ENCODE measurements around the gene TNIK.

Gene TNIK

DNA sequence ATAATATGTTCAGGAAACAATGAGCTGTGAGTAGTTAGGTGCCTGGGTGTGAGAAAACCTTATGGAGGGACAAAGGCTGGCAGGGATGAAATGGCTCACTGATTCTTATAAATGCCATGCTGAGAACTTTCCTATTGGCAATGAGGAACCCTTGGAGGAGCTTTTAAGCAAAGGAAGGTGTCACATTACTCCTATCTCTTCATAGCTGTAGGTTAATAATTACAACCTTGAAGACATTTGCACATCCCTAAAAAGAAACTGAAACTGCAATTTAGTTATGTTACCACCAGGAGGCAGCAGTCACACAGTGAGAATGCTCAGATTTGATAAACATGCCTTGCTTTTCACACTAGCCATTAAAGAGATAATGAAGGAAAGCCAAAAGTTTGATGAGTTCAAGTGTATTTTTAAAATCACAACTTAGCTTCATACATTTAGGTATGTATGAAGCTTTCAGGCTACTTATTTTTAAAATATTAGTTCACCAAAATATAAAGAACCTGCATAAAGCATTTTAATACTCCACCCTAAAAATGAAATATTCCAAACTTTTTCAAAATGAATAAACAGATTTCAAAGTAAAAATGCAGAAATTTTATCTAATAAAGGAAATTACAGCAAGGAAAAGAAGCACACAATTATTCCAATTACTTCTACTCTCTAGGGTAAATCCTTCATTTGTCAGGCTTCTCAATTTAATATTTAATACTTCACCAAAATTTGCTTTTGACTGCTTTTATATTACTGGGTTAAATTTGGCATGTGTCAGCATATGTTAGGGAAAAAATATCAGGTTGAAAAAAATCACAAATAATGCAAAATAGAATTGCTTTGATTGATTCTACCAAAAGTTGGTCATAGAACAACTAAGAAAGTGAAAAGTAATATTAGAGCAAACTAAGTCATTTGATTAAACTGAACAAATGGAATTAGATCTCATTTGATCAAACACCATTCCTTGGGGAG, 296.8 kb downstream of the TNIK start:
- DNase-seq (ENCODE audit: low read depth), result no peak

DNA sequence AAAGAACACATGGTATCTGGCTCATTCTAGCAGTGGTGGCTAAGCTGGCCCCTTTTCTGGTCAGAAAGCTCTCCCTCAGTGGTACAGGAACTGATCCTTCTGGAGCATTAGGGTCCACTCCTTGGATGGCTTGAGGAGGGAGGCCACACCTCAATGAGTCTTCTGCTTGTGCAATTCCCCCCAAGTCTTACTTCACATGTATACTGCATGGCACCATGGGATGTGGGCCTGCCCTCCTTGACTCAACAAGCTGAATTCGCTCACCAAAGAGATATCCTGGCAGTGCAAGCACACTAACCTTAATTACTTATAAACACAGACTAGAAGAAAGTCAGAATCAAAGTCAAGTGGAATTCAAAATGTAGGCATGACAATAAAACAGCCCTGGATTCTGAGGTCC, 299.9 kb downstream of the TNIK start:
- no peak for DNase-seq (ENCODE audit: low read depth)

DNA sequence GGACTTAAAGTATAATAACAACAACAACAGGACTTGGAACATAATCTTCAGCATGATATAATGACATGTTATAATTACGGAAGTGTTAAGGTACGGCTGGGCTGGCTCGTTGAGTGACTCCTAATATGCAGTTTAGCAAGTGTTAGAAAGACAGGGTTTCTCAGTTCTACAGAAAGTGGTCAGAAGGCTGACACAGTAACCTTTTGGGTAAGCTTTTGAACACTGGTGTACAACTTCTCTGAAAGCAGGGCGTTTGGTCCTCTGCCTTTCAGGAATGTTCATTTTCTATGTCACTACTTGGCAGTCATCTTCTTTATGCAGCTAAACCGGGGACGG, 300.4 kb downstream of the TNIK start:
- DNase-seq (ENCODE audit: low read depth), result no peak

DNA sequence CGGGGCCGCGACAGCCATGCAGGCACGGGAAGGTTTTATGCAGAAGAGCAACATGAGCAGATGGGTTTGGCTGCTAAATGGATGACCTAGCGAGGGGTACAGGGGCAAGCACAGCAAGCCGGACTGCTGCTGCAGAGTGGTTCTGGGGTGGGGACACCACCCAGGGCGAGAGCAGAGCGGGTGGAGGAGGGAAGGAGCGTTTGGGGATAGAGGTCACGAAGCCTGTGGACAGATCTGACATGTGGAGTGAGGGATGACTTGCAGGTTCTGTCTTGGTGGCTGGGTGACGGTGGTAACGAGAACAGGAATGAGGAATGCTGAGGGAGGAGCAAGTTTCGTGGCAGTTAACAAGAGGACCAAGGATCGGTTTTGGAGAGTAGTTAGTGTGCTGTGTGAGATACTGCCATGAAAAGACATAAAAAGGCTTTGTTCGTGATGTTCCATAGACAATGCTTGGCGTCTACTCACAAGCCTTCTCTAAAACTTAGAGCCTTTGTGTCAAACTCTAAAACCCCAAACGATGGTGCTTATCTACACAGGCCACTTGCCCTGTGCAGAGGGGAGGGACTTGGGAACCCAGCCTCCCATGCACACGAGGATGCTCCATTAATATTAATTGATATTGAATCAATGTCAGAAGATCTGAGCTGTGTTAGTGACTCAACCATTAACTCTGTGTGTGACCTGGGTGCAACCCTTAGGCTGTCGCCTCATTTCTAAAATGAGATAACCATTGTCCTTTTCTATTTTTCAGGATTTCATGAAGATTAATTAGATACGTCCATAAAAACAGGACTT, 301.0 kb downstream of the TNIK start:
- DNase-seq (ENCODE audit: low read depth), result no peak

DNA sequence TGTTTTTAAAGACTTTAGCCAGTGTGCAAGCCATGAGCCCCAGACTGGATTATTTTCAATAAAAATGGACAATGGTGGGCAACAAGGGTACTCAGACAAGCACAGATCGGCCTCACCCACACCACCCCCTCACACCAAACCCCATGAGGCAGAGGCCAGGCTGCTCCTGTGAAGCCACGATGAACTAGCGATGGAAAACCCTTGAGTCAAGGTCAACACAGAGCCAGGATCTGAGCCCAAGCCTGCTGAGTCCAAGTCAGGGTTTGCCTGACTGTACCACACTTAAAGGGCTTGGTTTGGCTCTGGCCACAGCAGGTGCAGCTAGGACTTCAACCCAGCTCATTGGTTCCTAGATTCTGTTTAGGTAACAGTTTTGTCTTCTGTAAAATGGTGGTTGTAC, 302.2 kb downstream of the TNIK start:
- DNase-seq (ENCODE audit: low read depth), result no peak

DNA sequence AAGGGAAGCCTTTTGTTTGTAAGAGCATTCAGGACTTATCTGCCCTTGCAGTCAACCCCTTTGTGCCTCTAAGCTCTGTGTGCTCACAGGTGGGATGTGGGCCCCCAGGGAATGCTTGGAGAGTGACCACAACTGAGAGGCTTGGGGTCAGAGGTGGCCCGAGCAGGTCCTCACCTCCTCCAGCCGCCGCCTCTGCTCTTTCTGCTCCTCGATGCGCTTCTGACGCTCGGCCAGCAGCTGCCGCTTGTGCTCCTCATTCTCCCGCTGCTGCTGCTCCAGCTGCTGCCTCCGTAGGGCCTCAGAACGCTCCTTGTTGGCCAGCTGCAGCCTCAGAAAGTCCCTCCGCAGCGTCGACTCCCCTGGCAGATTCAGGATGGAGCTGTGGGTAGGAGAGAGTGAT, 302.9 kb downstream of the TNIK start:
- no peak for DNase-seq (ENCODE audit: low read depth)

DNA sequence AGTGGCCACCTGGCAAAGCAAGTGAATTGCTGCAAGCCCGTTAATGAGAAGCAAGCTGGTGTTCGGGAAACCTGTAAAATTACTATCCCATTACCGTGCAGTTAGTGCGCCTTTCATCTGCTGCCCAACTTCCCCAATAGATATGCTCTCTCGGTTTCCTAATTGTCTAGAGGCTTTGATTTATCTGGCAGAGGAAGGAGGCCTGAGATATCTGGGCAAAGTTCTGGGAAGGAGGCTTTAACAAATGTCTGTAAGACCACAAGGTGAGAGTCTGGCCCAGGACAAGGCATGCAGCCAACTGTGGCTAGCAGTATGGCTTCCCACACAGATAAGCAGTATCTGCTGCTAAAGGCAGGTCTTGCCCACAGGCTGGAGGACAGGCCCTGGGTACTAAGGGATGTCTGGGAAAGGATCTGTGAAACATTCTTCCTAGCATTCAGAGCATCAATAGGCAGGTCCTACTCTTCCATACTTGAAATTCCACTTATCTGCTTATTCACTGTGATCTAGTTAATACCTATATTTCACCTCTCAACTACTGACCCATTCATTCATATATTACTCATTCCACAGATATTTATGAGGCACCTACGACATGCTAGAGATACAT, 303.7 kb downstream of the TNIK start:
- DNase-seq (ENCODE audit: low read depth), result no peak

DNA sequence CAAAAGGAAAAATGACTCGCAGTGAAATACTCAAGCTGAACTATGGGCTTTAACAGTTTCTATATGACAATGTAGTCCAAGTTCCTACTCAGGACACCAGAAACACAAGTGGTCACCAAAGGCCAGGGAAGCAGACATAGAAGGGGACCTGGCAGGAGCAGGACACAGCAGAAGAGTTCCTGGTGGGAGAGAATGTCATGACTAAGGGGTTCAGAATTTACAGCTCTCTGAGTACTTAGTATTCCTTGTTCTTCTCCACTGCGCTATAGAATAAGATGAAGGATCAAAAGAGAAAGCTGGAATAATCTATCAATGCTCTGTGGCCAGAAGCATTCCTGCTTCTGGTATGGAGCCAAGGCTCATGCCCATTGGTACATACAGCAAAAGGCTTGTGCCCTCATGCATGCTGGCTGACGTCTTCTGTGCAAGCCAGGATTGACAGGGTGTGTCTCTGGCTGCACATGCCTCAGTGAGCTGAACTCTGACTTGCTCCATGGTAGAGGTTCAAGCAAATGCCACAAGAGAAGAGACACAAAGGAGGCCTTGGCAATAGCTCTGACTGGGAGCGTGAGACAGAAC, 305.0 kb downstream of the TNIK start:
- no peak for DNase-seq (ENCODE audit: low read depth)

DNA sequence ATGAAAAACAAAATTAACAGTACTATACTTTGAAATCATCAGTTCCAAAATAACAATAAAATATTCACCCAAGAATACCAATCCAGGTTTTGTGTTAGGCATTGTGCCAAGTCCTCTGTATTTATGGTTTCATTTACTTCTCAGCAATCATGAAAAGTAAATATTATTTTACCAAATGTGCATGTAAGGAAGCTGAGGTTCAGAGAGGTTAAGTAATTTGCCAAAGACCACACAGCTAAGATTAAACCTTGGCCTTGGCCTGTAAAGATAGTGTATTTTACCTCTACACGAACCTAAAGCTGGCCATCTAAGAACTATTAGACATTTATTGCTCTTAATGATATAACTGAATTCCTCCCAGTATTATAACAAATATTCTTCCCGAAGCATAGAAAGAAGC, 309.3 kb downstream of the TNIK start:
- DNase-seq (ENCODE audit: low read depth), result no peak

DNA sequence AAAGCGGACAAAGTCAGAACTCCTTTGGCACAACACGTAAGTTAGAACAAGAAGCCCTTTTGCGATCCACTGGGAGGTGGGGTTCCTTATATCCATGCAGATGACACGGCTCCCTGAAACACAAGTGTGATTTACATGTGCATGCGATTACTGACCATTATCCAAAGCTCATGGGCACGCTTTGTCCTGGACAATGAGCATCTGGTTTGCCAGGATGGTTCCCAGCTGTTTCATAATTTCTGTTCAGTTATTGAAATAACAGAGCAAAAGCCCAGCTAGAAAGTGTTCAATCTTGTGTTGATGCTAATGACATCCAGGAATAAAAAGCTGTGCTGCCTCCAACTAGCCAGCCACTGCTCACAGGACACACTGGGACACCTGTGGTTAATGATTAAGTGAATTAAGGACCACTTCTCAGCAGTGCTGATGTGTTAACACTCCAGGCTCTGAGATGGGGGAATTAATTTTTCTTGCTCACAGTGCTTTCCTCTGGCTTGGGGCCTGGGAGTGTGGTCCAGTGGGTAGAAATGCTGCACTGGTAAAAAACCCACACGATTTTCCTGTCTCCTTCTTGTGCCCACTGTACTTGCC, 310.6 kb downstream of the TNIK start:
- DNase-seq (ENCODE audit: low read depth), result no peak

DNA sequence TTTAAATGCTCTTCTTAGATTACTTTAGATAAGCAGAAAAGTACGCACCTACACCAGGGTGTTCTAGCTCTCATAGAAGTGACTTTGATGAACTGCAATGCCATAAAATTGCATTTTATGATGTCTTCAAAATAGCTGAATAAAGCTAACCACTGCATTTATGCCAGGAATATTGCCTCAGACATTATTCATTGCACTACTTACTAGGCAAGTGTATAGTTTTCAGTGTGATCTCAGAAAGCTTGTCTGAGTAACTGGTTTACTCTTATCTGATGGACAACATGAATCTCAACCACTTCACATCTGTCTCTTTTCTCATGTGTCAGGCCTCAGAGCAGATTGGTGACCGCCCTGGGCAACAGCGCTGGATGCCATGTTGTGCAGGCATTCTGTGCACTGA, 314.4 kb downstream of the TNIK start:
- DNase-seq (ENCODE audit: low read depth), result no peak

DNA sequence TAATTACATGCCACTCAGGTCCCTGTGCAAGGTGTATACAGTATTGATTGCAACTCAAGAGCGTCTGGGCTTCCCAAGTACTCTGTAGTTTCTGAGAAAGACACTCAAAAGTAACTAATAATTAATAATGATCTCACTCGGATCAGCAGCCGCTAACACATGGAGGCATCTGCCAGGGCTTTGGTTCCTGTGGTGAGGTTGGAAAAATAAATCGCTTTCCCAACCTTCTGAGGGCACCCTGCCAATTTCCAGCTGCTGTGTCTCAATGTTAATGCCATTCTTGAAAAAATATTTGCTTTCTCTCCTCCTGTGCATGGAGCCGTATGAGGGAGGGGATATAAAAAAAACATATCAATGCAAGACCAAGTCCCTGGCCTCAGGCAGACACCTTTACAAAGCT, 317.2 kb downstream of the TNIK start:
- no peak for DNase-seq (ENCODE audit: low read depth)

DNA sequence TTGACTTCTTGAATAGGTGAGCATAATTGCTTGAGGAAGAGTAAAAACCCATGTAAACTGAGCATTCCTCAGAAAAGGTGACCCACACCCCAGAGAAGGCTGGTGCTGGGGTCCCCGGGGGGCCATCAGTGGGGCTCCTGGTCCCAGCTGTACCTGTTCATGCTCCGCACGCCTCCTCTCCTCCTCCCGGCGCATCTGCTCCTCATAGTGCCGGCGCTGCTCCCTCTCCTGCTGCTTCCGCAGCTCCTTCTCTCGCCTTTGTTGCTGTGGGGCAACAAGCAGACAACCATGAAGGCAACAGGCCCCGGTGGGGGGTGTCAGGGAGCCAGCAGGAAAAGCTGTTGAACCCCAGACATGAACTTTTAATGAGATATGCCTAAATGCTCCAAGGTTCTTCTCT, 320.0 kb downstream of the TNIK start:
- no peak for DNase-seq (ENCODE audit: low read depth)

DNA sequence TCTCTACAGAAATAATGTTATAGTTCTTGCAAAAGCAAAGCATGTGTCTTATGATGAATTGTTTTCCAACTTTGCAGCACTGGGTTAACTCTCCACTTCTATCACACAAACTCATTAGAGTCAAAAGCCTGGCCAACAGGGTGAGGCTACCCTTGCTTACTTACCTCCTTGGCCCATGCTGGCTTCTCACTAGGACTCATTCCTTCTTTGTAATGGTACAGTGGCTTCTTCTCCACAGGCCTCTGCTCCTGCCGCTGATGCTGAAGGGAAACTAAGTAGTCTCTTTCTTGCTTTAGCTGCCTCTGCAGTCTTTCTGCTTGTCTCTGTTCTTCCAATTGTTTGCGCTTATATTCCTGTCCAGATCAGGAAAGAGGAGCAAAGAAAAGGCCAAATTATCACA, 322.2 kb downstream of the TNIK start:
- no peak for DNase-seq (ENCODE audit: low read depth)

DNA sequence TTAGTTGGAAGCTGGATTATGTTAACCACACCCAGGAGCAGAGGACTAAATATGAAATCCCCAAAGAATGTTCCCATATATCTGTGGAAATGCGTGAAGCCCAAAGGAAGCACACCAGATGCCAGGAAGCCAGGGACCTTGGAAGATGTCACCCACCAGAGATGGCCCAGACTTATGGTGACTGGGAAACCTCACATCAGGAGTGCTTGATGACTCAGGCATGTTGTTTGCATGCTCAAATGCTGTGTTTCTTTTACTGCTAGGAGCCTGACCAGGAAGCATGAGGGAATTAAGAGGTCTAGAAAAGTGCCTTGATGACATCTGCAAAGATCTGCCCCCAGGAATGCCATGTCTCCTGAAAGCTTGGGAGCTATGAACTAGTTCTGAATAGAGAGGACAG, 324.7 kb downstream of the TNIK start:
- no peak for DNase-seq (ENCODE audit: low read depth)

DNA sequence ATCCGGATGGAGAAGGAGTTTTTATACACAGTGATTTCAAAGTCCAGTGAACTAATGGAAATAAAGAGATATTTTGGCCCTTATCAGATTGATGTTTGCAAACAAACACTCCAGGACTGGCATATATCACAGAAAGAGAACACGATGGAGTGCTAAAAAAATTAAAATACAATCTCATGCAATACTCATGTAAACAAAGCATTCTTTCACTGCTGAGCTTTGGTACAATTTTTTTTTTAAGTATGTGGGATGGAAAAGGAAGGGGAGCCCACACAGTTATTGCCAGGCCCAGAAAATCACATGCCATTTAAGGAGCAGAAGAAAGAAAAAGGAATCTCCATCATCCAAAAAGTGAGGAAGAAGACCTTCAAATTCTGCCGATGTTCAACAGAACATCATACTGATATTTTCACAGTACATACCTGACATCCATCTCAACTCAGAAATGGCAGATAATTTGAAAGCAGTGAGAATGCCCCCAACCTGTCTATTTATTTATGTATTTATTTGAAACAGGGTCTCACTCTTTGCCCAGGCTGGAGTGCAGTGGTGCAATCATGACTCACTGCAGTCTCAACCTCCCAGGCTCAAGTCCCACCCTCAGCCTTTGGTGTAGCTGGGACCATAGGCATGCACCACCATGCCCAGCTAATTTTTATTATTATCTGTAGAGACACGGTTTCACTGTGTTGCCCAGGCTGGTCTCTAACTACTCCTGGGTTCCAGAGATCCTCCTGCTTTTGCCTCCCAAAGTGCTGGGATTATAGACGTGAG, 326.2 kb downstream of the TNIK start:
- no peak for DNase-seq (ENCODE audit: low read depth)

DNA sequence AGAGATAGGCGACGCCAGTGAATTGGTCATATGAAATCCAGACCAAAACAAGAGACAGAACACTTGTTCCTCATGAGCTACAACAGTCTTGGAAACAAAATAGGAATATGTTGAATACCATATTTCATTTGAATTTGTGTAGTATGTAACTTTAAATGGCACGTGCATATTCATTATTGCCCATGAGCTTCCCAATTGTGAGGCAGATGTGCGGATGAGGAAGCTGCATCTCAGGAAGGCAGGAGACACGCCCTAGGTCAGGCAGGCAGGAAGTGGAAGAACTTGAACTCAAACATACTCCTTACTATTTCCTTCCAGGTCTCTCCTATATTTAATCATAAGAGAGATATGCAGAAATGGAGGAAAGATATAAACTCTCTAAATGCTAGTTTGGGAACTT, 326.9 kb downstream of the TNIK start:
- DNase-seq (ENCODE audit: low read depth), result no peak

DNA sequence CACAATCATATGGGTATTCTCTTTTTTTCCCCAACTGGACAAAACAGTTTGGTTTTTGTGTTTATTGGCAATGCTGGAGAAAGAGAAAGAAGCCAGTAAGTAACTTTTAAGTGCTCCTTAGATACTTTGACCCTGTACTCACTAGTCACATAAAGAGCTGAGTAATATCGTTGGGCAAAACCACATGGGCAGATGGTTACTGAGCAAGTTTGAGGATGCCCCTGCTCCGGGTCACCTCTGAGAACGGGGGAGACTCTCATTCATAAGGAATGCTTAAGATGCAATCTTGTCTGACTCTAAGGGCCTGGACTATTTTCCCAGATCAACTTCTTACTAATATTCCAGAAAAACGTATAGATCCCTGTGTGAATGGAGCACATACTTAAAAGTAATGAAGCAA, 327.3 kb downstream of the TNIK start:
- DNase-seq (ENCODE audit: low read depth), result peak; percentile 45

DNA sequence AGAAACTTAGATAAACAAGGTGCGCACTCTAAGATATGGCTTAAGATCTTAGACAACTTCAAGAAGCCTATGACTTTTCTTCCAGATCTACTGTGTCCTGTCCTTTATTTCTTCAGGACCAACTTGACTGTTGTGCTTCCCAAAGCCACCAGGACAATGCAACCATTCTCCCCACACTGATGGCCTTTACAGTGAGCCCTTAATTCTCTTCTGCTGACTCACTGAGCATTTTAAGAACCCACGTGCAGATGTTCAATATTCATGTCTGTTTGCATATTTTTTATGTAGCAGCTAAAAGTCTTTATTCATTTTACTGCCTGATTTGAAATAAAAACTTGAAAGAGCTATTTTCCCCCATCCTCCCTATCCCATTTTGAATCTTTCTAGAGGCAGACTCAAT, 330.4 kb downstream of the TNIK start:
- peak; percentile 43 for DNase-seq (ENCODE audit: low read depth)

DNA sequence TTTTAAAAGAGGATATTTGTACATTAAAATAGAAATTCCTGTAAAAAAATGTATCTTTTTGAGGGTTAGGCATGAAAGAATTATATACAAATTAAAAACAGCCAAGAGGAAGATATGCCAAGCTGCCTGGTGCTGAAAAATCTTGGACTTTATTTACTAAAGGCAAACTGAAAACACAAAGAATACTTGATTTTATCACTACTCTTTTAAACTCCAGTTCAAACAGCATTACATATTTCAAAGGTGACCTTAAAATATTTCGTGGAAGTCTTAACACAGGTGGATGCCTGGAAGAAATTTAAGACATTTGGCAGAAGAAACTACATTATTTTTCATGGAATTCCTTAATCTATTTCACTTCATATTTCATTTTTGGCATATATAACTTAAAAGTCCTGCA, 332.6 kb downstream of the TNIK start:
- no peak for DNase-seq (ENCODE audit: low read depth)

DNA sequence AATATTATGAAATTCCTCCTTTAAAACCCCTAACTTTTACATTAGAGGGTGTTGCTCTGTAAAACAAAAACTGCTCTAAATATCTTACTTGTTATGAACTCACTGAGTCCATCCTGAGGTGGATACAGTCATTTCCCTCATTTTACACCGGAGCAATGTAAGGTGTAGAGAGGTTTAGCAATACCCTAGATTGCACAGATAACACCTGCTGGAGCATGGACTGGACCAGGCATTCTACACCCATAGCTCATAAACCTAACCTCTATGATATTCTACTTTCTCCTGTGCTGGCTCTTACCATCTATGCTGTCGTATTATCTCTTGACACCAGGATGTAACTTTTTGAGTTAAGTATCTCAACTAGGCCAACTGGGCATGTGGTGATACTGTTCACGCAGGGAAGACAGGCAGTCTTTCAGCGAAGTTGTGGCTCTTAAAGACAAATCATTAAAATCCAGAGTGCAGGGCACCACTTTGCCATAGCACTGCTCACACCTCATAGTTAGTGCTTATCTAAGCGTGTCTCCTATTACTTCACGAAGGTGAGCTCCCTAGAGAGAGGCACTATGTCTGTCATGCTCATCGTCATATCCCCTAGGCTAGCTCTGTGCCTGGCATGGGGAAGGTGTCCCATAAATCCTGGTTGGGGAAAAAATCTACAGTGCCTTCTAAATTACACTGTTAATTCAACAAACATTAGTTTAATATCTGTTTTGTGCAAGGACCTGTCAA, 333.6 kb downstream of the TNIK start:
- no peak for DNase-seq (ENCODE audit: low read depth)

All from HS-27A (cell line).